Suppressor macrophage (primary cell): ENCODE results near the gene SMIM23.
A peak's percentile ranks its signal among the peaks of the same experiment; 100 is the strongest.
"Not testable (repeated sequence)": the region's sequence is repeated elsewhere in the genome, so short reads cannot be mapped to it uniquely, and the experiment has no call there.

Experiments used
- DNase-seq, 4 experiments: peaks; one replicate each; pipeline ENCODE4 v3.0.0-alpha.2; 2020 to 2022

SMIM23 gene

DNA sequence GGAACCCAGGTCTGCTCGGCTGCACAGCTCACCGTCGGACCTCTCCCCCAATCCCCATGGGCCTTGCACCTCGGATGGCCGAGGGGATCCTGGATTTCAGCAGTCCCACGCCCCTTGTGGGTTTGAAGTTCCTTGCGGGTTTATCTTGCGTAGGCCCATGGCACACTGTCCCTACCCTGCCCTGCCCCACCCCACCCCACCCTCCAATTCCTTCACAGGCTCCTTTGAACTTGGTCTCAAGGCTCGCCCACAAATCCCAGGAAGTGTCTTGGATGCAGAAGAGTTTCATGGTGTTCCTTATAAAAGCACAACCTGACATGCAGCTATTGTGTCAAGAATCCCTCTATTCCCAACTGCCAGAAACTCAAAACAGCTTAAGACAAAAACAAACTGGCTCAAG is 11.2 kb upstream of the SMIM23 start:
- no peak for DNase-seq

DNA sequence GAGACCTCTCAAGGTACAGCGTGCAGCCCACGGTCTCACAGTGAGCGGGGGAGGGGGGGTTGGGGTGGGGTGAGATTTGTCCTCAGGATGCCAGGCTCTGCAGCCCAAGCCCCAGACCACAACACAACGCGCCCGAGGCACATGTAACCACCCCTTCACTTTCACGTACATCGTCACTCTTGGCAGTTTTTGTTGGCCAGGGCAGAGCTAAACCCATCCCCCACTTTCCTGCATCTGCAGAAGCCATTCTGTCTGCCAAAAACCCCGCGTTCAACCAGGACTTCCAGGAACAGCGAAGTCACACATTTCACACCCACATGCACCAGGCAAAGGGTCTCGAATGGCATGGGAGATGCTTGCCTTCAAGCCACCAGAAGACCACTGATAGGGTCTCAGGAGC is 9.4 kb upstream of the SMIM23 start:
- no peak for DNase-seq

DNA sequence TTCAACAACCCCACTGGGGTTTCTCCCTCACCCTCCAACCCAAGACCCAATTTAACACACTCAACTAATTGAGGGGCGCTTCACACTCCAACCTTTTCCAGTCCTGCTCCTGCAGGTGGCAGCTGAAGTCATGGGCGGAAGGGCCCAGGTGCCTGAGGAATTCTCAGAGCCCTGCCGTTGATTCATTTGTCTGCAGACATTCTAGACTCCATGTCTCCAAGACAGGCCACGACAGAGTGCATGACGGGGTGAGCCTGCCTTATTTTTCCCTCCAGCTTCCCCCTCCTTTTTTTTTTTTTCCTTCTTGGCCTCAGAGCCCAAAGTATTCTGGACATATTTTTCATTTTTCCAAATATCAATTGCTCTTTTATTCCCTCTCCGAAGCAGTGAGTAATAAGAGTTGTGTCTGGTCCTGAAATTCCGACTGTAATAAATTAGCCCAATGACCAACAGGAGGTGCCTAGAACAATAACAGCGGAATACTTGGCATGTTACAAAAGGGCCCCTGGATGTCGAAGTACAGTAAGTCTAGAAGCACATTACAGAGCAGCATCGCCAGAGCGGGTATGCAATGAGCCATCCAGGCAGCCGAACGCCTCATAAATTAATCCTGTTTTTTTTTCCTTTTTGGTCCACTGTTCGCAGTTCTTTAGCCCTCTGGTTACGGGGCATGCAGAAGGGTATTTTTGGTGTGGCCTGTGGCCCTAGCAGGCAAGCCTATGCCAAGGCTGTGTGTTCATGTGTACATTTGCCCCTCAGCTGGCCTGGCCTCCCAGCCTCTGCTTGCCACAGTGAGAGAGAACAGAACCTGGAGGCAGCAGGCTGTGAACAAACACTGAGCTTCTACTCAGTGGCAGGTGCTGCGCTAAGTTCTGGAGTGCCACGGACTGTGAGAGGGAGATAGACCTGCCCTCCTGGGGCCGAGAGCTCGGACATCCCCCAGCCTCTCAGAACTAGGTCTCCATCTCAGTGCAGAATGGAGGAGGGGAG is 8.6 kb upstream of the SMIM23 start:
- DNase-seq, result no peak

DNA sequence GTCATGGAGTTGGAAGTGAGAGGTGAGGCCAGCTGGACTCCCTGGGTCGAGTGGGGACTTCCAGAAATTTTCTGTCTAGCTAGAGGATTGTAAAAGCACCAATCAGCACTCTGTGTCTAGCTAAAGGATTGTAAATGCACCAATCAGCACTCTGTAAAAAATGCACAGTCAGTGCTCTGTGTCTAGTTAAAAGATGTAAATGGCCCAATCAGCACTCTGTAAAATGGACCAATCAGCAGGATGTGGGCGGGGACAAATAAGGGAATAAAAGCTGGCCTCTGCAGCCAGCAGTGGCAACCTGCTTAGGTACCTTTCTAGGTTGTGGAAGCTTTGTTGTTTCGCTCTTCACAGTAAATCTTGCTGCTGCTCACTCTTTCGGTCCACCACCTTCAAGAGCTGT is 3.9 kb upstream of the SMIM23 start:
- DNase-seq, result not testable (repeated sequence)

- no peak for DNase-seq
Measured at GRCh38 chr5:171782332-171782966, 3.2 kb upstream of the SMIM23 start.

DNA sequence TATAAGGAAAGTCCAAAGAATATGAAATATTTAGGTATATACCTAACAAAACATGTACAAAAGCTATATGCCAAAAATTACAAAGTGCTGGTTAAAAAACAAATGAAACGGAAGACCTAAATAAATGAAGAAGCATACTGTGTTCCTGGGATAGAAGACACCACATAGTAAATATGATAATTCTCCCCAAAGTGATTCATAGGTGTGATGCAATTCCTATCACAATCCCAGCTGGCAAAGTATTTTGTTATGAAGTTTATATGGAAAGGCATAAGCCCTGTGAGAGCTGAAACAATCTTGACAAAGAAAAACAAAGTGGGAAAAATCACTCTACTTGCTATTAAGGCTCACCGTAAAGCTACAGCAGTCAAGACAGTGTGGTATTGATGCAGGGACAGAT is 2.6 kb upstream of the SMIM23 start:
- no peak for DNase-seq

DNA sequence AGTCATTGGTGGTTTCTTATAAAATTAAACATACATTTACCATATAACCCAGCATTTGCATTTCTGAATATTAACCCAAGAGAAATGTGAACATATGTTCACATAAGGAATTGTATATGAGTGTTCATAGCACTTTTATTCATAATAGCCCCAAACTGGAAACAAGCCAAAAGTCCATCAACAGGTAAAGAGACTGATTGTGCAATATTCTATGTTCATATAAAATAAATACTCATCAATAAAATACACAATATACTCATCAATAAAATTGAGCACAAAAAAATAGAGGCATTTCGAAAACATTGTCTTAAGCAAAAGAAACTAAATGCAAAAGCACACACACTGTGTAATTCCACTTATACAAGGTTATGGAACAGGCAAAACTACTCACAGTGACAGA is 3.7 kb downstream of the SMIM23 start:
- no peak for DNase-seq

GRCh38 chr5:171790408-171790807 is 4.8 kb downstream of the SMIM23 start:
- DNase-seq, result no peak

GRCh38 chr5:171794470-171794960 is 8.9 kb downstream of the SMIM23 start:
- DNase-seq, result no peak

GRCh38 chr5:171795381-171795780 is 9.8 kb downstream of the SMIM23 start:
- no peak for DNase-seq

GRCh38 chr5:171796436-171796835 is 10.8 kb downstream of the SMIM23 start:
- no peak for DNase-seq

- peak; percentile 34 to 55 (median 52) for DNase-seq
Measured at GRCh38 chr5:171797543-171797942, 11.9 kb downstream of the SMIM23 start.

- no peak for DNase-seq
Measured at GRCh38 chr5:171798418-171798817, 12.8 kb downstream of the SMIM23 start.

- no peak for DNase-seq
Measured at GRCh38 chr5:171801839-171802238, 16.2 kb downstream of the SMIM23 start.

- DNase-seq, result no peak
Measured at GRCh38 chr5:171805746-171806145, 20.1 kb downstream of the SMIM23 start.

- DNase-seq, result no peak
Measured at GRCh38 chr5:171806976-171807747, 21.5 kb downstream of the SMIM23 start.

DNA sequence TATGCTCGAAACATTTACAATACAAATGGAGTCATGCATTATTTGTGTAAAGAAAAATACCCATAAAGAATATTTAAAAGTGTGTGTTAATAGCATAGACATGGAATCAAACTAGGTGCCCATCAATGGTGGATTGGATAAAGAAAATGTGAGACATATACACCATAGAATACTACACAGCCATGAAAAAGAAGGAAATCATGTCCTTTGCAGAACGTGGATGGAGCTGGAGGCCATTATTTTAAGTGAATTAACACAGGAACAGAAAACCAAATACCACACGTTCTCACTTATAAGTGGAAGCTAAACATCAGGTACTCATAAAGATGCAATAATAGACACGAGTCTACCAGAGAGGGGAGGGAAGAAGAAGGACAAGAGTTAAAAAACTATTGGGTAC is 22.8 kb downstream of the SMIM23 start:
- no peak for DNase-seq

DNA sequence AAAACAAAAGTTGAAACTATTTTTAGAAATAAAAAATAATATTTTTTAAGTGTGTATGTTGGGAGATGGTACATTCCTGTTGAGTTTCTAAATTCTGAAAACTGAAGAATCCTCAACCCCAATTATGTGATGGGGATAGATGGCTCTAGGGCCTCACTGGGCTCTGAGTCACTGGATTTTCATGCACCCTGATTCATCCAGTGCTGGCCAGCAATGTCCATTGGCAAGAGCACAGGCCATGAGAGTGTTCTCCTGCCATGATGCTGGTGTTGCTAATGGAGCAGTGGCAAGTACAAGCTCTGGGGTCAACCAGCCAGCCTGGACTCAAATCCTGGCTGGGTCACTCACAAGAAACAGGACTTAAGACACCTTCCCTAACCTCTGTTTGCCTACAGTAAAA is 23.3 kb downstream of the SMIM23 start:
- no peak for DNase-seq

DNA sequence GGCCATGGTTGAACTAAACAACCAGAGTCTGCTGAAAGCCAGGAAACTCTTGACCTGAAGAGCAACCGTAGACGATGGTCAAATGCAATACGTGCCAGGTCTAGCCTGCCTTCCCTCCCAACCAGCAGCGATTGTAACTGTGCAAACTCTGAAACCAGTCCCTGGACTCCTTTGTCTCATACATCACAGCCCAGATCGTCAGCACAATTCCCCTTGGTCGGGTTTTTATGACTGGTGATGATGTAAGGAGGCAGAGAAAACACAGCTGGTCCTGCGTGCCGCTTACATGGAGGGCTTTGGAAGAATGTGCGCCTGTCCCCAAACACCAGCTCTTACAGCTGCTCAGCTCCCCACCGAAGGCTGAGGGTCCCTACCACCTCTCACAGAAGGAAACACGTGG is 24.6 kb downstream of the SMIM23 start:
- no peak for DNase-seq

GRCh38 chr5:171813270-171813669 is 27.7 kb downstream of the SMIM23 start:
- DNase-seq, result no peak

- DNase-seq, result peak; percentile 6 to 55 (median 29)
Measured at GRCh38 chr5:171813813-171814490, 28.3 kb downstream of the SMIM23 start.

GRCh38 chr5:171816666-171817065 is 31.0 kb downstream of the SMIM23 start:
- no peak for DNase-seq
